HepG2 (cell line): Measurements from ENCODE around the gene KRT2. TPM values are rescaled to one million over a fixed set of nuclear protein-coding genes. Genes with fewer than 3 reads are reported as not detected.

Experiments
- ATAC-seq: fragments of 200-7000 bp; cut with Tn5 transposase; 3 replicates; pipeline ENCODE4 v1.9.1; 2020; ENCODE audit warnings: mild to moderate bottlenecking, moderate library complexity
- BruUV-seq: library from RNA; stranded (reverse); fragments of 400-500 nt; replicated peaks from 2 replicates; lab custom pipeline; 2021; lab: Mats Ljungman, UMichigan
- CTCF ChIA-PET: fragments of 300-600 bp; formaldehyde crosslinking; extraction: SDS; loops from one replicate; lab custom pipeline; 2021; ENCODE audit warnings: low total read pairs, inconsistent platforms, low intra/inter-chr PET ratio; lab: Yijun Ruan, JAX
- POLR2A ChIA-PET: fragments of 350-600 bp; sonication (Branson Sonifier 250); formaldehyde crosslinking; loops from one replicate; lab custom pipeline; 2020; ENCODE audit warnings: antibody characterized with exemption, inconsistent platforms; lab: Yijun Ruan, JAX
- DNase-seq: peaks from one replicate; pipeline ENCODE4 v3.0.0-alpha.2; 2015; ENCODE audit warnings: low spot score
- FAIRE-seq: peaks from 3 replicates; lab custom pipeline; 2011; peaks lifted over from hg19 to GRCh38; lab: Jason Lieb, UNC
- H2AFZ ChIP-seq: one replicate; pipeline ENCODE4 v1.6.1; 2011; ENCODE audit warnings: low read length, inconsistent platforms
- H3K27ac ChIP-seq: fragments of 300-600 bp; 3 replicates; pipeline ENCODE4 v1.8.0; 2011; ENCODE audit warnings: mixed run types, mild to moderate bottlenecking, mixed read lengths, low read length, inconsistent platforms; ENCODE audit not compliant: insufficient read depth; ENCODE audit errors: extremely low read length
- H3K27me3 ChIP-seq, 2 experiments: fragments of 200-600 bp in 1 of 2; 2 replicates in 1 of 2; 3 replicates in 1 of 2; pipeline versions ENCODE4 v1.6.0 to v1.8.0; 2011; ENCODE audit warnings: low read length in 2 of 2, mild to moderate bottlenecking in 2 of 2, moderate library complexity in 2 of 2, inconsistent platforms in 1 of 2; ENCODE audit not compliant: insufficient read depth in 2 of 2, control insufficient read depth in 1 of 2
- H3K36me3 ChIP-seq, 2 experiments: fragments of 200-600 bp in 1 of 2; replicated peaks in 1 of 2; 2 replicates in 1 of 2; 3 replicates in 1 of 2; pipeline versions ENCODE4 v1.5.1 to v1.8.0; 2011; ENCODE audit warnings: low read length in 2 of 2, inconsistent platforms in 1 of 2; ENCODE audit not compliant: insufficient read depth in 2 of 2, control insufficient read depth in 1 of 2
- H3K4me1 ChIP-seq: 2 replicates; pipeline ENCODE4 v1.5.1; 2012; ENCODE audit warnings: low read length, inconsistent platforms; ENCODE audit not compliant: insufficient read depth
- H3K4me2 ChIP-seq: 2 replicates; pipeline ENCODE4 v1.6.0; 2011; ENCODE audit warnings: low read depth, low read length, inconsistent platforms
- H3K4me3 ChIP-seq, 3 experiments: fragments of 200-600 bp in 1 of 3; sonication (generic), shearing (Covaris generic) in 1 of 3; replicated peaks in 1 of 3; 2 replicates each; pipeline ENCODE4 v1.5.1; 2011 to 2016; ENCODE audit warnings: low read length in 3 of 3, inconsistent platforms in 2 of 3, low read depth in 2 of 3, mild to moderate bottlenecking in 2 of 3, control low read depth in 1 of 3, mixed read lengths in 1 of 3; ENCODE audit not compliant: insufficient read depth in 1 of 3
- H3K79me2 ChIP-seq: one replicate; pipeline ENCODE4 v1.6.1; 2011; ENCODE audit warnings: low read length, inconsistent platforms; ENCODE audit not compliant: insufficient read depth
- H3K9ac ChIP-seq: 2 replicates; pipeline ENCODE4 v1.6.0; 2011; ENCODE audit warnings: mild to moderate bottlenecking, low read depth, low read length, inconsistent platforms; ENCODE audit not compliant: insufficient read depth
- H3K9me3 ChIP-seq: 2 replicates; pipeline ENCODE4 v1.5.1; 2012; ENCODE audit warnings: mild to moderate bottlenecking, low read length
- H4K20me1 ChIP-seq: 2 replicates; pipeline ENCODE4 v1.6.0; 2011; ENCODE audit warnings: inconsistent platforms, mild to moderate bottlenecking, low read length, moderate library complexity; ENCODE audit not compliant: insufficient read depth
- ATF4 ChIP-seq, 2 experiments: fragments of 450-650 bp in 1 of 2; sonication (generic) in 1 of 2; formaldehyde crosslinking; IDR thresholded peaks; 2 replicates each; pipeline versions ENCODE4 v1.5.0 to v1.8.0; 2020 to 2022; ENCODE audit warnings: mild to moderate bottlenecking in 1 of 2, missing genetic modification reagents in 1 of 2
- KAT8 ChIP-seq: IDR thresholded peaks from 2 replicates; pipeline ENCODE4 v1.6.1; 2016; ENCODE audit warnings: missing genetic modification reagents, missing compliant biosample characterization
- MLXIP ChIP-seq: sonication (generic); formaldehyde crosslinking; IDR thresholded peaks from 2 replicates; pipeline ENCODE4 v1.9.0; 2021; ENCODE audit warnings: missing genetic modification reagents, borderline replicate concordance
- NFIB ChIP-seq: sonication (generic); formaldehyde crosslinking; IDR thresholded peaks from 2 replicates; pipeline ENCODE4 v1.9.0; 2021; ENCODE audit warnings: missing genetic modification reagents, mild to moderate bottlenecking, borderline replicate concordance
- SOX13 ChIP-seq, 3 experiments: fragments of 450-650 bp in 1 of 3; sonication (generic) in 1 of 3; formaldehyde crosslinking in 1 of 3; IDR thresholded peaks in 2 of 3; conservative IDR thresholded peaks in 1 of 3; 2 replicates each; pipeline versions ENCODE4 v1.5.0 to v1.6.1; 2016 to 2020; ENCODE audit warnings: antibody characterized with exemption in 1 of 3, mild to moderate bottlenecking in 1 of 3, missing compliant biosample characterization in 1 of 3, missing genetic modification reagents in 1 of 3, moderate library complexity in 1 of 3
- TFE3 ChIP-seq: IDR thresholded peaks from 2 replicates; pipeline ENCODE4 v1.6.1; 2016
- YY1 ChIP-seq: IDR thresholded peaks from 2 replicates; pipeline ENCODE4 v1.6.1; 2011; ENCODE audit warnings: low read length, low read depth, moderate library complexity, mild to moderate bottlenecking; ENCODE audit not compliant: insufficient read depth, insufficient replicate concordance
- ZFP62 ChIP-seq: sonication (generic); formaldehyde crosslinking; IDR thresholded peaks from 2 replicates; pipeline ENCODE4 v1.4.0; 2020; ENCODE audit warnings: missing genetic modification reagents
- WGBS: methylation state at CpG from one replicate; pipeline ENCODE4 v1.1.6; 2017; ENCODE audit warnings: low lambda C conversion rate; 5-methylcytosine and 5-hydroxymethylcytosine counted together
- in situ Hi-C: cut with HindIII; loops from 2 replicates; pipeline ENCODE4 v1.10.0; 2017; ENCODE audit warnings: low pct_unique_long_range_greater_than_20kb; ENCODE audit not compliant: extremely low pct_ligation_motif_present
- intact Hi-C: fragments of 100-400 bp; cut with micrococcal nuclease; formaldehyde crosslinking; loops from one replicate; pipeline ENCODE4 v1.10.0; 2022; ENCODE audit not compliant: unreplicated experiment
- polyA plus RNA-seq, 8 experiments: library from polyadenylated mRNA; depleted of rRNA in 3 of 8; stranded (reverse) in 7 of 8; unstranded in 1 of 8; fragments of >200 nt; fragmentation: Illumina TruSeq in 4 of 8; extraction: Trizol in 4 of 8; gene quantifications; 2 replicates each; pipeline versions ENCODE4 v1.2.1 to v1.2.3, GENCODE V29; 2011 to 2016; ENCODE audit warnings: low read depth in 4 of 8, missing spikeins in 1 of 8, mixed read lengths in 1 of 8; ENCODE audit not compliant: insufficient read depth in 1 of 8
- total RNA-seq, 5 experiments: library from RNA; depleted of rRNA; stranded (reverse); fragments of >200 nt; fragmentation: Illumina TruSeq; extraction: Trizol; gene quantifications; 2 replicates each; pipeline ENCODE4 v1.2.3, GENCODE V29; 2016; ENCODE audit warnings: low read depth in 1 of 5

Gene KRT2
- total and polyA plus RNA-seq, 2 of the 13 experiments (the other 11 are each of a cell fraction or from before 2014, with no cell fraction given): not detected

- H4K20me1 ChIP-seq: no peaks in the 10 kb centered on the region
- H3K27me3 ChIP-seq: peaks cover 0 to 29% of the 10 kb centered on the region in 2 experiments; a peak in 2 of 5 replicates
- CTCF ChIA-PET: no interaction called here
- intact Hi-C loops (no loop called here), in situ Hi-C loops (loop anchor here (25.0 kb wide), 1 partner anchor 311 kb away; no protein-coding TSS in a partner anchor)
- no peak overlapping the region for H3K4me3 ChIP-seq
- POLR2A ChIA-PET: no interaction called here
- H3K4me1 ChIP-seq: no peaks in the 10 kb centered on the region
- H3K4me2 ChIP-seq: no peak overlapping the region
- no peak overlapping the region for H2AFZ ChIP-seq
- no peaks in the 10 kb centered on the region for H3K9me3 ChIP-seq
- no peak overlapping the region for H3K9ac ChIP-seq
- TF ChIP-seq SOX13 (IDR thresholded peaks at IDR 0.05): no peak
- no peak for TF ChIP-seq SOX13 (CRISPR knock-in tag; conservative IDR thresholded peaks at IDR 0.05 in 1 of 2, IDR thresholded peaks at IDR 0.05 in 1 of 2)
- no peak for TF ChIP-seq KAT8 (CRISPR knock-in tag)
- no peak for TF ChIP-seq ATF4 (CRISPR knock-in tag; IDR thresholded peaks at IDR 0.05)
- no peak for TF ChIP-seq NFIB (CRISPR knock-in tag)
- H3K36me3 ChIP-seq: no peaks in the 10 kb centered on the region
- DNase-seq: no peak
- ATAC-seq: no peak
- no peak for FAIRE-seq
- H3K27ac ChIP-seq: no peak overlapping the region
- no peaks in the 10 kb centered on the region for H3K79me2 ChIP-seq
- BruUV-seq: no TSS peak
- 0% methylated on average over 4 of the region's 7 CpGs for WGBS
Measured at GRCh38 chr12:52676163-52676562, 24.2 kb upstream of the KRT2 start.

GRCh38 chr12:52675301-52675701 is 23.3 kb upstream of the KRT2 start:
- no peaks in the 10 kb centered on the region for H3K36me3 ChIP-seq
- no TSS peak for BruUV-seq
- intact Hi-C loops: no loop called here
- ChIA-PET CTCF (no interaction called here), POLR2A (no interaction called here)
- H4K20me1 ChIP-seq: no peaks in the 10 kb centered on the region
- no peak overlapping the region for H3K27ac ChIP-seq
- ATAC-seq (no peak), DNase-seq (no peak), FAIRE-seq (no peak)
- H2AFZ ChIP-seq: no peak overlapping the region
- no peaks in the 10 kb centered on the region for H3K79me2 ChIP-seq
- H3K9me3 ChIP-seq: no peaks in the 10 kb centered on the region
- H3K4me2 ChIP-seq: no peak overlapping the region
- H3K4me1 ChIP-seq: no peaks in the 10 kb centered on the region
- WGBS: 37% methylated on average over 18 of the region's 28 CpGs
- H3K27me3 ChIP-seq: peaks cover 0 to 28% of the 10 kb centered on the region in 2 experiments; a peak in 2 of 5 replicates
- H3K4me3 ChIP-seq: no peak overlapping the region
- in situ Hi-C loops: loop anchor here (25.0 kb wide), 1 partner anchor 312 kb away; no protein-coding TSS in a partner anchor
- no peak overlapping the region for H3K9ac ChIP-seq
- TF ChIP-seq ZFP62 (CRISPR knock-in tag): no peak
- no peak for TF ChIP-seq TFE3 (CRISPR knock-in tag)
- no peak for TF ChIP-seq MLXIP (CRISPR knock-in tag)
- TF ChIP-seq YY1: no peak
